HG02571 (cell line): ENCODE data around the gene CNOT3.
"Not testable (repeated sequence)": the region's sequence is repeated elsewhere in the genome, so short reads cannot be mapped to it uniquely, and the experiment has no call there.

Source experiments
- ATAC-seq: cut with Tn5 transposase; IDR thresholded peaks from one replicate; pipeline ENCODE4 v1.9.1; 2021; ENCODE audit warnings: mild to moderate bottlenecking, moderate library complexity; ENCODE audit not compliant: unreplicated experiment

Gene CNOT3

GRCh38 chr19:54189735-54190502, 52.4 kb downstream of the CNOT3 start:
- peak; percentile 44 for ATAC-seq

- ATAC-seq, result peak; percentile 41
Observed at GRCh38 chr19:54190503-54191010, 53.0 kb downstream of the CNOT3 start.

GRCh38 chr19:54191011-54191810, 53.6 kb downstream of the CNOT3 start, which contains the start of gene TSEN34:
Gene TSEN34 (plus strand): TSS chr19:54191308. CDS start chr19:54191365, 57 bp downstream.
- ATAC-seq, result peak; percentile 28

GRCh38 chr19:54191811-54192453, 54.4 kb downstream of the CNOT3 start:
- no peak for ATAC-seq

- no peak for ATAC-seq
Observed at GRCh38 chr19:54193011-54193410, 55.4 kb downstream of the CNOT3 start.

GRCh38 chr19:54194463-54194862, 56.9 kb downstream of the CNOT3 start:
- ATAC-seq, result not testable (repeated sequence)

GRCh38 chr19:54196536-54196935, 59.0 kb downstream of the CNOT3 start:
- no peak for ATAC-seq

GRCh38 chr19:54197121-54197520, 59.6 kb downstream of the CNOT3 start:
- no peak for ATAC-seq

- ATAC-seq, result no peak
Observed at GRCh38 chr19:54199401-54199800, 61.8 kb downstream of the CNOT3 start.

- ATAC-seq, result no peak
Observed at GRCh38 chr19:54201172-54201701, 63.7 kb downstream of the CNOT3 start.

GRCh38 chr19:54201980-54202379, 64.4 kb downstream of the CNOT3 start:
- ATAC-seq, result no peak

- ATAC-seq, result no peak
Observed at GRCh38 chr19:54203151-54203611, 65.6 kb downstream of the CNOT3 start.

- no peak for ATAC-seq
Observed at GRCh38 chr19:54204767-54205468, 67.4 kb downstream of the CNOT3 start.
